Hepatic stellate cell (primary cell): ENCODE data around the gene LYPD6B.

ENCODE experiments used
- DNase-seq: peaks from one replicate; pipeline ENCODE4 v3.0.0; 2011; ENCODE audit warnings: low spot score

The LYPD6B gene

GRCh38 chr2:149076863-149077412, 38.4 kb downstream of the LYPD6B start:
- no peak for DNase-seq

GRCh38 chr2:149077861-149078260, 39.4 kb downstream of the LYPD6B start:
- DNase-seq, result no peak

- DNase-seq, result no peak
These were observed 41.6 kb downstream of the LYPD6B start for GRCh38 chr2:149080099-149080498.

- no peak for DNase-seq
These were observed 42.5 kb downstream of the LYPD6B start for GRCh38 chr2:149080971-149081370.

DNA sequence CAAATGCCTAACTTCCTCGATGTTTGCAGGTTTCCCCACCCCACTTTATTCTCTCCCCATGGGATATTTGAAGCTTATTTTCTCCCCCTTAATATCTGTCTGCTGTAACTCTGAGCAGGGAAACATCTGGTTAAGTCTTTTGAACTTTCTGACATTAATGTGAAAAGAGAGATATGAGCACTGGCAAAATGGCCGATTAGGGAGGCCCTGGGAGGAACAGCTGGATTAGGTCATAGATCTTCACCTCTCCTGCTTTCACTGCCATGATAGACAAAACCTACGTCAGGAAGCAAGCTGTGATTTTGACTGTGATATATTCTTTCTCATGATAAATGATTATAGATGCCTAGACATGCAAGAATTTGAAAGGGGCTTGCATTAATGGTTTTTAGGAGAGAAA, 43.6 kb downstream of the LYPD6B start:
- no peak for DNase-seq

GRCh38 chr2:149082735-149083134, 44.2 kb downstream of the LYPD6B start:
- no peak for DNase-seq

DNA sequence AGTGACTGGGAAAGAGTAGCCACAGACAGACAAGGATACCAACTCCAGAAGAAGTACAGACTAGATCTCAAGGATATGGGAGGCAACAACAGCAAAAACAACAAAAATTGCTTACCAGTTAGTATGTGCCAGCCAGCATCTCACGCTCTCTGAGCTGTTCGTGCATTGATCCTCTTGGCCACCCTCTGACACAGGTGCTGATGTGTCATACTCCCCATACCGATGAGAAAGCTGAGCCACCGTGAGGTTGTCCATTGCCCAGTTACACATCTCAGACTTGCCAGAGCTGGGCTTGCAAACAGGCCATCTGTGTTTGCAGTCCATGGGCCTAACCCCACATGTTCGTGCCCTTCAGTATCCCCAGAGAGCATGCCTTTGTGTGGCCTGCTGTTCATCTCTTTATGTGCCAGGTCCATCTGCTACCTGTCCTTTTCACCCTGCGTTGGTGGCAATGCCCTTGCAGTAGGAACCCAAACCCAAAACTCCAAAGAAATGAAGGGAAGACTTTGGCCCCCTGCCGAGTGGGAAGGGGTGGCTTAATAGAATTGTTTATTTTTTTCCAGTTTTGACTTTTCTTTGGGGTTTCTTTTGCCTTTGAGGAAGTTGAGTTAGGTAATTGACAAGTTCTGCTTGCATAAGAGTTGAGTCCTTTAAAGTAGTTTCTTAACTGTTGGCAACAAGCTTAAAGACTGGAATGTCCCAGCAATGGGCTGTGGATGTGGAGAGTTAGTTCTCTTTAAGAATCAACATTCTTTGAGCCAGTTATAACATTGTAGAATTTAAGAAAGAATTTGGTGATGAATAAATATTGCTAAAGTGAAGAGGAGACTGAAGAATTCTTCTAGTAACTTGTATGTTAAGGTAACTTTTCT, 46.7 kb downstream of the LYPD6B start:
- no peak for DNase-seq

- no peak for DNase-seq
These were observed 49.3 kb downstream of the LYPD6B start for GRCh38 chr2:149087751-149088150.

- no peak for DNase-seq
These were observed 50.6 kb downstream of the LYPD6B start for GRCh38 chr2:149089068-149089467.

GRCh38 chr2:149090706-149091105, 52.2 kb downstream of the LYPD6B start:
- DNase-seq, result no peak

DNA sequence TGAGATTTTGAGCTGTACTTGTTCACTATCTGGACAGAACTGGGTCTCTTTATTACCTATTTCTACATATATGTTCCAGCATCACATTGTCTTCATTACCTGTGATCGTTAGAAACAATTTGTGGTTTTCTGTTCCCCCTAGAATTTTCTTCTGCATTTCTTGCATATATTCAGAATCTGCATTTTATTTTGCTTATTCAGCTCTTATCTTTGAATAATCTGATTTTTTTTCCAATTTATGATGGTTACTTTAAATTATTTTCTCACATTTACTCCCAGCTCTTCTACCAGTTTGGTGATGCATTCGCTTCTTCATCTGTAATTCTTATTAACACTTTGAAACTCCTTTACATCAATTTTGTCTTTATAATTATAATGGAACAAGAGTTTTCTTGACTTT, 55.1 kb downstream of the LYPD6B start:
- no peak for DNase-seq

DNA sequence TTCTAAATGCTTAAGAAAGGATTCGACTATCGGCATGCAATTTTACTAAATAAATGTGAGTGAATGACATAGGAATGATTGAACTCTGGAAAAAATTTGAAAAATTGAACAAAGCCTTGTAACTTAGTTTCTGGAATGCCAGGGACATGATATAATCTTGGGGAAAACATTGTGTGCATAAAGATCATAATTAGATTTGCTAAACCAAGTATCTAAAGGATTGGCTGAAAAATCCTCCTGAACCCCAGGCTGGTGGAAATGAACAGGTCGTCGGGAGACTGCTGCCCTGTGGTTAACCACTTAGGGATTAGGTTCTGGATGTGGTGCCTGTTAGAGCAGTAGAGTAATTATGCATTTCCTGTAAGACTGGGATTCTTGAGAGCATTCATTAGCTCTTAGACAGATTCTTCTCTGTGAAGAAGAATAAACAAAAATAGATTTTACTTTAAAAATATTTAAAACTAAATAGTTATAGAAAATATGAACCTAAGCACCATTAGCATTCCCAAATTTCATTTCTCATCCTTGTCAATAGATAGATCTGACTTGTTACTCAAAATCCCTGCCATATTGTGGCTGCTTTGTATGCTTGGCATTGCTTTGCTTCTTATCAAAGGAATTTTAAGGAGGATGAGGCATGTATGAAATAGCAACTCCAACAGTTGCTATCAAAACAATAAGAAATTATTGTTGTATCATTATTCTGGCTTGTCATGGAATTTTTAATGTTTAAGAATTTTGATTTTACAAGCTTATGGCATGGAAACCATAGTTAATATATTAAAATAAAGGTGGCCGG, 55.9 kb downstream of the LYPD6B start:
- DNase-seq, result no peak

- DNase-seq, result no peak
These were observed 60.2 kb downstream of the LYPD6B start for GRCh38 chr2:149098701-149099100.

DNA sequence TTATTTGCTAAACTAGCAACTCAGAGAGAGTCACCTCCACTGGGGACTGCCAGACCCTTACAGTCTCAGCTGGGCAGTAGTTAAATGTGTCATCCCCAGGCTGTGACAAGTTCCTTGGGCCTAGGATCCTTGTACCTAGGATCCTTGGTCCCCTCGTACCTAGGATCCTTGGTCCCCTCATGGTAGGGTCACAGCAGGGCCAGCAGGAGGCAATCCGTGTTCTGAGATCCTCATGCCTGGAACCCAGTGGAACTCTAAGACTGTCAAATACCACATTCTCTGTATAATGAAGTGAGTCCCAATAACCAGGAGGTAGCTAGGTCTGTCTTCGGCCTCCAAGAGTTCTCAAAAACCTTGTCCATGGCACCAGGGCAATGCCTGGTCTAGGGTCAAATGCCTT, 60.8 kb downstream of the LYPD6B start:
- no peak for DNase-seq

DNA sequence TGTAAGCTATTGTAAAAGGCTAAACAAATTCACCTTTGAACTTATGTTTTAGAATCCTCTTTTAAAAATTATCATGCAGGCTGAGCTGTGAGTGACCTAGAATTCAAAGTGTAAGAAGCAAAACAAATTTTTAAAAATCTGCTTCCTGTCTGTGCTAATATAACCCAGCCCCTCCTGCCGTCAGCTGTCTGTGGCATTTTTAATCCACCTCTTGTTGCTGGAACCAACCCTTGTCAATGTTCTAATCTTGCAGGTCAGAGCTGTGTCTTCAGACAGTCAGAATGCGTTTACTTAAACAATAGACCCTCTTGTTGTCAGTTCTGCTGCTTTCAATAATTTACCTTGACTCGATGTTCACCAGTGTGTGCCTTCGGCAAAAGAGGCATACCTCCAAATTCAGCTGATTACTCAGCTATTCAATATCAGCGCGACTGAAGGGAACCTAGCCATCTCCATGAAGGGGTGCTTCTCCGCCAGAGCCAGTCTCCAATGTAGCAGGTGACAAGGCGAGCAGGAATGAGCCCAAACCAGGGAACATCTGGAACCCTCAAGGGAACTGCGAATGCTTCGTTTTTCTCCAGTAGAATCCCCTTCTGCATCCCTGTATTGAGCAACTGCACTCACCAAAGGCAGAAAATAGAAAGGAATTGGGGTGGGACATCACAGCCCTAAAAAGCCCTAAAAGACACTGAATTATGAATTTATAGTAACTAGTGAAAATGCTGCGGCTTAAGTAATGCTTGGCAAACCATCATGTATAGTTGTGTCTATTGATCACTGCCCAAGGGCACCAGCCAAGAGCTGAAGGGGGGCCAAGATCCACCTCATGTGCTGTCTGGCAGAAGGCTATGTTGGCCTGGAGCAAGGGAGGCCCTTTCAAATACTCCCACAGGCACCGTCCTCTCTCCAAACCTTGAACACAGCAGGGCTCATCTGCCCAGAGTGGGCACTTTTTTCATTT, 62.5 kb downstream of the LYPD6B start:
- no peak for DNase-seq

DNA sequence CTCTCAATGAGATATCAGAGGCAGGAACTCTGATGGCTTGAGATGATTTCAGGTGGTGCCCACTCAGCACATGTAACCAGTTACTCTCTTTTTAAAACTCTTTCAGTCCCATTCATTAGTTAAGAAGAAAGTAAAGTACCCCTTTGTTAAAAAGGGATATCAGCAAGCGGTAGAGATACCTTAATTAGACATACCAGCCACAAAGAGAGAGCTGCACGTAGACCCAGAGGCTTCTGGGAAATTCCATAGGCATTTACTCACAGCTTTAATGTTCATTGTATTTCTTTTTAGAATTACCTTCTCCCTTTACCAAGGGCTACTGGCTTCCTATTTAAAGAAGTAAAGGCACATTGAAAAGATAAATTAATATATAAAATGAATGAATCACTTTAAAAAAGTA, 63.3 kb downstream of the LYPD6B start:
- DNase-seq, result no peak

GRCh38 chr2:149103081-149103620, 64.7 kb downstream of the LYPD6B start:
- no peak for DNase-seq

GRCh38 chr2:149104221-149104620, 65.7 kb downstream of the LYPD6B start:
- DNase-seq, result no peak

- no peak for DNase-seq
These were observed 73.6 kb downstream of the LYPD6B start for GRCh38 chr2:149112068-149112467.

DNA sequence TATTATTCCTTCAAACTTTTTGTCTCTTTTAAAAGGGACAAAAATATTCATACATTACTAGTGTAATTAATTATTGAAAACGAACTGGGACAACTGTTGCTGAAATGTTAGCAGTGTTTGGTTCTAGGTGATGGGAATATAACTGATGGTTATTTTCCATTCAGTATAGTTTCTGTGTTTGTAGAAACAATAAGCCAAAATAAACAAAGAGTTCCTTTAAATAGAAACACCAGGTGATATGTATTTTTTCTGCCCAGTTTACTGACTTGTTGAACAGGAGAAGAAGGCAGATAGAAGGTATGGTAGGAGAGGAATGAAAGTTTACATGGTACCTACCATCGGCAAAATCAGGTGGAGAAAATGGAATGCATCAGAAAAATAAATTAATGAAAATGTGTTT, 74.2 kb downstream of the LYPD6B start:
- DNase-seq, result no peak

DNA sequence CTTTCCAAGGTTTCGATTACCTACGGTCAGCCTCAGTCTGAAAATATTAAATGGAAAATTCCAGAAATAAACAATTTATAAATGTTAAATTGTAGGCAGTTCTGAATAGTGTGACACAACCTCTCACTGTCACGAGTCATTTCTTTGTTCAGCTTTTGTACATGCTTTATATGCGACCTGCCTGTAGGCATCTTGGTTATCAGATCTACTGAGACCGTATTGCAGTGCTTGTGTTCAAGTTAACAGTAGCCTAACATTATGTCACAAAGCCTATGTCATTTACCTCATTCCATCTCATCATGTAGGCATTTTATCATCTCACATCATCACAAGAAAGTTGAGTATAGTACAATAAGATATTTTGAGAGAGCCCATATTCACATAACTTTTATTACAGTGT, 77.3 kb downstream of the LYPD6B start:
- no peak for DNase-seq

DNA sequence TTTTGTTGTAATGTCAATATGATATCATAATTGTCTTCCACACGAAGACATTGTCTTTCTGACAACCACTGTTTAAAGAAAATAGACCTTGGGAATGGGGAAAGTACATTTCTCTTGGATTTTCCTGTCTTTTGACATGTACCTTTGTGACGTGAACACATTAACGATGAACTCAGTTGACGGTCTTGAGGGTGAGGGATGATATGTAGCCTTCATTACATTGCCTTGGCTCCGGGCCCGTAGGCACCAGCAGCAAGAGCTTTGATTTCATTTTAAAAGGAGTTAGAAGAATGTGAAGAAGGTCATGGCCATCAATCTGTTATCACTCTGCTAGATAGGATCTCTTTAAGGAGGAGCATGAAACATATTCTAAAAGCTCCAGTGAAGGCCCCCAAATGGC, 80.9 kb downstream of the LYPD6B start:
- no peak for DNase-seq
